Activated T-cell treated with anti-CD3 and anti-CD28 coated beads, Interleukin-2, amount 50 U/mL, for 1 hour (primary cell): Measurements from ENCODE around the gene RASSF4.

ENCODE experiments used
- DNase-seq: peaks from one replicate; pipeline ENCODE4 v3.0.0-alpha.2; 2020

RASSF4 gene

DNA sequence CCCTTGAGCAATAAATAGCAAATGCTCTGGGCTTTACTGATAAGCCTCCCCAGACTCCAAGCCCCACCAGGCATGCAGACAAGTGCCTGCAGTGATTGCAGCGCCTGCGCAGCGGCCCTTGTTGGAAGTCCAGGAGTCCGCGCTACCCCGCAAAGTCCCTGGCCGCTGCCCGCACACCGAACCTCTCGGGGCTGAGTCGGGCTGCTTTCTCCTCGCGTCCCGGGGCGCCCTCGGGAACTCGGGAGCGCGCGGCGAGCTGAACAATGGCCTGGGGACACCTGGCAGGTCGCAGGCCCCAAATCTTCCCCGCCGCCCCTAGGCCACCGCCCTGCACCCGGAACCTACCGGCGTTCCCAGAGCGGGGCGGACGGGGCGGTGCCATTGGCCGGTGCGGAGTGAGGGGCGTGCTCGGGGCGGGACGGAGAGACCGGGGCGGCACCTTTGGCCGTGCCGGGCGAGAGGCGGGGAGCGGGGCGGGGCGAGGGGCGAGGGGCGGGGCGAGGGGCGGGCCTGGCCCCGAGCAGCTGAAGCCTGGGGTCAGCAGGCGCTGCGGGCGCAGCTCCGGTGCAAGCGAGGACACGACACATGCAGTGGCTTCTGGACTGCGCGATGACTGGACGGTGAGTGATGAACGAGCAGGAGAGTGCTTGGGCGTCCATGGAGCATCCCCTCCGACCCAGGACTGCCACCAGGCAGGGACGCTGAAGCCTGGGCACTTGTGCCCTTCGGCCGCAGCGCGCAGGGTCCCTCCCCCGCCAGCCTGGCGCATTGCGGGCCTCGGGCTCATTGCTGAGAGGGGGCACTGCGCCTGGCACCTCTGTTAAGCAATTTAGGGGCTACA lies at the start of gene RASSF4:
RASSF4 (plus strand) TSS at position 556 of the 841 bp plus-strand sequence. CDS start 10,401 bp downstream, outside the sequence.
- DNase-seq: peak; percentile 92

DNA sequence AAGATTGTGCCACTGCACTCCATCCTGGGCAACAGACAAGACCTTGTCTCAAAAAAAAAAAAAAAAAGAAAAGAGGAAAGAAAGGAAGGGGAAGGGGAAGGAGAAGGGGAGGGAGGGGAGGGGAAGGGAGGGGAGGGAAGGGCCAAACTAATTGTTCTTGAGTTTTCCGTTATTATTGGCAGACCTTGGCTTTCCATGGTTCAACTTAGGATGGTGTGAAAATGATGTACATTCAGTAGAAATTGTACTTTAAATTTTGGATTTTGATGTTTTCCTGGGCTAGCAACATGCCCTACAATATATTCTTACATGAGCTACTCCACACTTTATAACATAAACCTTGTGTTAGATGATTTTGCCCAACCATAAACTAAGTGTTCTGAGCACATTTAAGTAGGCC lies 49.7 kb upstream of the RASSF4 start:
- DNase-seq: no peak

DNA sequence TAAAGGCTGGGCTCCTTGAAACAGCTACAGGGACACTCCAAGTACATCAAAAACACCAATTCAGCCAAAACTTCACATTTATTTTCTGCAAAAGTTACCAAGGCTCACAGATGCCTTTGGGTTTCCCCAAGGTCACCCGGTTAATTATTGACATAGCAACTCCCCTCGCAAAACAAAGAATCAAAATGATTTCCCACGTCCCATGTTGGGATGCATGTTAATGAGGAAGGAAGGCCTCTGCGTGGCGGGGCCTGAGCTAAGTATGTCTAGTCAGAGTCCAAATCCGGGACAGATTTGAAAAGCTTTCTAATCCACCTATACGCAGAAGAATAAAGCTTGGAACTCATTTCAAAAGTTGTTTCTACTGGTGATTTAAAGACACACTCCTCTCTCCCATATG lies 49.0 kb upstream of the RASSF4 start:
- DNase-seq: no peak

DNA sequence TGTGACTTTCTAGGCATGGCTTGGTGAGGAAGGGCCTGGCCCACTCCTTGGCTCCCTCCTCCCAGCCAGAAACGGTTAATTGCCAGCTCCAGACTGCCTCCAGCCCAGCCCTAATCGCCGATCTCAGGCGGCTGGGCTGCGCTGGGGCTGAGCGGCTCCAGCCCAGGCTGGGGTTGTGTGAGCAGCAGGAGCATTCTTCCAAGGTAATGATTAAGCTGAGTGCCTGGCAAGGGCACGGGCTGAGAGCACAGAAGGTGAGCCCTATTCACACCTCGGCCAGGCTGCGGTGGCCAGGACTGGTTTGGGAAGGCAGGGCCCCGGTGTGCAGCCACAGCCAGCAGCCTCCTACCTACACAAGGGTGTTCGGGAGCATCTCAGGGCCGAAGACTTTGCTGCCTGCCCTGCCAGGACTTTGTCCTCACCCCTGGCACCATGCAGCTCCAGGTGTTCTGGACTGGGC lies 48.5 kb upstream of the RASSF4 start, which contains the start of gene TMEM72:
TMEM72 (plus strand) TSS at position 257 of the 460 bp plus-strand sequence; CDS start at position 433, 176 bp downstream.
- no peak for DNase-seq

DNA sequence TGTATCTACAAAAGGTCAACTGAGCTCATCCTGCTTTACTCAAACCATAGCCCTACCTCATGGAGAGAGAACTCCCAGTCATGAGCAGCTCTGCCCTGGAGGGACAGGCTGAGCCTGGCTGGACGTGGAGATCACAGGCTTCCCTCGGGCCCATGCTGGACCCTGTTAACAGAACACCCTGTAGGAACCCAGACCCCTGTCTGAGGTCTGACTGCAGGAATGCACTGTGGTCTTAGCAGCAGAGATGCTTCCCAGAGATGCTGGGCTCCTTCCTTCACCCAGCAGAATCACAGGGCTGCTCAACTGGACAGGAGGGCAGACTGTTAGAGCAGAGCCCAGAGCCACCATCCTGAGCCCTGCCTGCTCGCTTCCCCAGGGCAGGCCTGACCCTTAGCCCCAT lies 47.7 kb upstream of the RASSF4 start:
- no peak for DNase-seq

DNA sequence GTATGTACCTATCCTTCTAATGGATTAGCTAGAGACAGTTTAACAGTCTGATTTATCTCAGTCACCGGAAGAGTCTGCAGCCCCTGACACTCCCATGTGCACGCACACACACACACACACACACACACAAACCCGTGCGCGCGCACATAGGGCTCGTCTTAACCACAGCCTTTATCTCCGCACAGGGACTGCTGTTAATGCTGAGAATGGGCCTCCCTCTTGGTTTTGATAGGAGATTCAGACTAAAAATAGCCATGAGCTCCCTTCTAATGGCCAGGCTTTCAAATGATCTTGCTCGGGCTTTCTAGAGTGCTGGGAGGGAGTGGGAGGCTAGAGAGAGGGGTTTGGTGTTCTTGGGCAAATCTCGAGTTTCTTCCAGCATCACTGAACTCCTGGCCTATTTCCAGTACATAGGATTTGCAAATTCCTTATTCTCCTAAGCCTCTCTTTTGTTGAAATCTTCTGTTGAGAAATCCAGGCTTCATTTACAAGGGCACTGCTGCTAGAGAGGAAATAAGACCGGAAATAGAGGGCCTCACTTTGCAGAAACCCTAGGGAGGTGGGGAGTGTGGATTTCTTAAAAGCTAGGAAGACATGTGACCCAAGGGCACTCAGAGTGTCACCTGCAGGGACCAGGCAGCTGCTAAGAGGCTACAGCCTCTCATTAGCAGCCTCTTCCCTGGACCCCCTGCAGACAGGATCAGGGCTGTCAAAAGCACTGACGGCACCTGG lies 46.1 kb upstream of the RASSF4 start:
- DNase-seq: peak; percentile 38

DNA sequence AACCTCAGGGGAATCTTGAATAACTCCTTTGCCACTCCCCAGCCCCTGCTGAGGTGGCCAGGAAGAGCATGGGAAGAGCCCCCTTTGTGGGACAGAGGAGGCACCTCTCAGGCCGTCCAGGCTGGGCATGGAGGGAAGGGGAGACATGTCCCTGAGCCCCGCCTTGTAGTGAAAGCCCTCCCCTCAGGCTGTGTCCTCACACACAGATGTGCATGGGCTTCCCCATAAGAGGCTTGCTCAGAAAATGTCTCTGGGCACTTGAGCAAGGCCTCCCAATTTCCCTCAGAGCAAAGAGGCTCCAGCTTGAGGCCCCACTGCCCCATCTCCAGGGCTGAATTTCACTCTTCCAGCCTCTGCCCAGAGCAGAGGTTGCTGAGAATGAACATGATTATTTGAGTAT lies 44.7 kb upstream of the RASSF4 start:
- DNase-seq: no peak

DNA sequence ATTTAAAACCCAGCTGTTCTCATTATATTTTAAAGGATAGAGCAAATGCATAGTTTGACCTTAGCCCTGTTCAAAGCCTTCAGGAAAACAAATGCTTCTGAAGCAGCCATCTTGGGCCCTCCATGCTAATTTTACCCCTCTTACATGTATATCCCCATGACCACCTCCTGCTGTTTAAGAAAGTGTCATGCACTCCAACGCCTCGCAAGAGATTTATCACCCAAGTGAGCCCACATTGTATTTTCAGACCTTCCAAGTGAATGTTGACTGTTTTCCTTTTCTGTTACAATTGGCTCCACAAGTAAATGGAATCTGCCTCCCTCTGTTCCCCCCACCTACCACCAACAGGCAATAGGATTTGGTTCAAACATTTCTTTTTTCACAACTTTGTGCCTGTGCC lies 43.2 kb upstream of the RASSF4 start:
- no peak for DNase-seq

GRCh38 chr10:44917848-44918247 lies 41.8 kb upstream of the RASSF4 start:
- DNase-seq: no peak

DNA sequence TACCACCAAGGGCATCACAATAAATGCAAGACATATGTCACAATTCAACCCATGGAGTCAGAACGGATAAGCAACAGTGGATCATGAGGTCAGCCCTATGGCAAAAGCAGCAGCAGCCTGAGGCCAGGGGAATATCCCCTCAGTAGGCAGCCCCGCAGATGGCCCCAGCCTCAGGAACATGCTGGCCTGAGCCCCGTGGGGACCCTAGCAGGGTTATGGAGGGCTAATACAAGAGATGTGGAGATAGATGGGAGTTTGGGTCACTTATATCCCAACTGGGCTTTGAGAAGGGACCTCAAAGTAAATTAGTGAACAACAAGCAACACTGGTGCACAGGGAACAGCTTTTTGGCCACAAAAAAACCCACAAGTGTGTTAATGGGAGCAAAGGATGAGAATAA lies 39.4 kb upstream of the RASSF4 start:
- no peak for DNase-seq

- no peak for DNase-seq
These were observed 38.5 kb upstream of the RASSF4 start for GRCh38 chr10:44921061-44921460.

GRCh38 chr10:44921506-44921905 lies 38.1 kb upstream of the RASSF4 start:
- no peak for DNase-seq

GRCh38 chr10:44922021-44922420 lies 37.6 kb upstream of the RASSF4 start:
- DNase-seq: no peak

DNA sequence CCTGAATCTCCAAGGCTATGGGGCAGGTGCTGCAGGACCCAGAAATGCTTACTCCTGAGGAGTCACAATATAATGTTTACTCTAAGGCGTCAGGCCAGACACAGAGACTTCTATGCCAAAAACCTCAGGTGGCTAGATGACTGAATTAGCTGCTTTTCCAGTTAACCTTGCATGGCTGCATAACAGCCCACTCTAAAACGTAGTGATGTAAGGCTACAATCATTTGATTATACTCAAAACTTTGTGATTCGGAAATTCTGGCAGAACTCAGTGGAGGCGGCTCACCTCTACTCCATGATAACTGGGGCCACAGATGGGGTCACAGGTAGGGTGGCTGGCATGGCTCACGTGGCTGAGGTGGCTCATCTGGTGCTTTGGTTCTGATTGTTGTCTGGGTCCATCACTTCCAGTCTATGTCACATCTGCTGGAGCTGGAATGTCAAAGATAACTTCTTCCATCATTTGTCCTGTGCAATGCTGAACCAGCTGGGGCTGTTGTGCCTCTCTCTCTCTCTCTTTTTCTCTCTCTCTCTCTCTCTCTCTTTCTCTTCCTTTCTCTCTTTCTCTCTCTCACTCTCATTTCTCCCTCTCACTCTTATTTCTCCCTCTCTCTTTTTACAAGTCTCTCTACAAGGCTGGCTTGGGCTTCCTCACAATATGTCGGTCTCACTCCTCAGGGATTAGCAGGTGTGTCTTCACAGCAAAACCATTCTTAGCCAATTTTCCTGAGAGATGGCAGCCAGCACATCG lies 36.6 kb upstream of the RASSF4 start:
- DNase-seq: no peak

GRCh38 chr10:44923611-44924010 lies 36.0 kb upstream of the RASSF4 start:
- DNase-seq: no peak

DNA sequence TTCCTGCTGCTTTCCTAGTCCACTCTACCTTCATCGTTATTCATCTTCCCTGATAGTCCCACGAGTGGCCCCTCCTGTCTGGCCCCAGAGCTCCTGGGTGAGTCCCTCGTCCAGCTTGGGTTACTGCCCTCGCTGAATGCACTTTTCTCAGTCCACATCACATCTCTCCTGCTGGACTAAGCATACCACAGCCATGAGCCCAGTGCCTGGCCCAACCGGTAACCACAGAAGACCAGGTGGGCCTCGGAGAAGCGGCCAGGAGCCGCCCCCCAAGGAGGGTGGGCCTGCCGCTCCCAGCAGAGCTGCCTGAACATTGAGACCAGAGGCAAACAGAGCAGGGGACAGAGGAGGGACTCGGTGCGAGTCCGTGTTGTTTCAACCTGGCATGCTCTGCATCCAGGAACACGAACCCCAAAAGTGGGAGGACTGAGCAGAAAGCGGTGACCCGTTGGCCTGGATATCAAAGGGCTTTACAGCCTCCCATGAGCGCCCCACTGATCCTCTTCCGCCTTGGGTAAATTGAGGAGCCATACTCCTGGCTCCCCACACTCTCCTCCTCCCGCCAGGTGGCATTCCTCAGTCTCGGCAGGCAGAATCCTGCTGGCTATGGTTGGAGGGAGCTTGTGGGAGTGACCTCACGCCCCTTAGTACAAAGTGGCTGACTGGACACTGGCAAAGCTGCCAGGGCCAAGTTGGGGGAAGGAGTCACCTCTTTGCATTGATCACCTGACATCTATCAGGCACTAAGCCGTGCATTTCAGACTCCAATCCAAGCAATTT lies 35.2 kb upstream of the RASSF4 start:
- no peak for DNase-seq

DNA sequence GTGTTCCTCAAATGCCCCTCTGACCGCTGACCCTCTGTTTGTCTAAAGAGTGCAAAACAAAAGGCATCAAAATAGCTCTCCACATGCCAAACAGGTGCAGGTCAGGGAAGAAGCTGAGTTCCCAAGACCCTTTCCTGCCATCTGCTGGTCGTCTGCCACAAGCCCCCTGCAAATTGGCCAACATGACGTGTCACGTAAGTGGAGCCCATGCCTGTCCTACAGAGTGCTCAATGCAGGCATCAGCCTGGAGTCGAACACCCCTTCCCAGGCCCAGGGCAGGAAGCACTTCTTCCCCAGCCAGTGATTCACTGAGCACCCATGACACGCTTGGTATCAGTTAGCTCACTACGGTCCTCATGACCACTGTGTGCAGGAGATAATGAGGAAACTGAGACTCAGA lies 34.4 kb upstream of the RASSF4 start:
- no peak for DNase-seq

- no peak for DNase-seq
These were observed 33.5 kb upstream of the RASSF4 start for GRCh38 chr10:44925811-44926750.

DNA sequence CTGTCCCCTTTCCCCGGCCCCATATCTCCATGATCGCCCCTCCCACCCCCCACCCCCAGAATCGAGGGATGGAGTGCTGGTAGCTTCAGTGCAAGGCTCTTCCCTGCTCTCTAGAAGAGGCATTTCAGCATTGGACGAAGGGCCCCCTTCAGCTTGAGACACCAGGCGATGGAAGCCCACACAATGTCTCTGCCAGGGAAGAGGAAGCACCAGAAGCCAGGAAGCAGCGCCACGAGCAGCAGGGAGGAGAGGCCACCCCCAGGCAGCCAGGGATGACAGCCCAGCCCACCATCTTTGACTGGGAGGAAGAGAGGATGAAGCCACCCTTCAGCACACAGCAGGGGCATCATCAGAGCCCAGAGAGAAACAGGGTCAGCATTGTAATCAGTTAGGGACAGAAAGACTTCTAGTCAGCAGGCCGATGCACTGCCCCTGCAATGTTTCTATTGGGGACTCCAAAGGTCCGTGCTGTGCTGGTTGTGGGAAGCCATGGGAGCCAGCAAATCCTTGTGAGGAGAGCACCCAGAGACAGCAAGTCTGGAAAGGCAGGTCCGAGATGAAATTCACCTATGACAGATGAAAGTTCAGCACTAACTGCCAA lies 32.8 kb upstream of the RASSF4 start:
- DNase-seq: no peak

DNA sequence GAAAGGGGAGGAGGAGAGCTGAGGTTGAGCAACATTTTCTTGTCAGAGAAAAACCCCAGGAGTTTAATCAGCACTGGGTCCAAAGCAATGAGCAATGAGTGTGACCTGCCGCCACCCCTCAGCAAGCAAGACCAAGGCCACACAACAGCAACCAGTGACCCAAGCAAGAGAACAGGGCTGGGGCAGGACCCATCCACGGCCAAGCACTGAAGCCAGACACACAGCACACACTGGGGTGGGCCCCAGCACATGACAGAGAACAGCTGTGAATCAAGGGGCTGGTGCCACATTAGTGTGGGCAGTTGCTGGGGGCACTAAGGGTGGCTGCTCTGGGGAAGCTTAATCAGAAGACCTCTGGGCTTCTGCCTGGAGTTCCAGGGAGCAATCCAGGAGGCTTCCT lies 32.2 kb upstream of the RASSF4 start:
- DNase-seq: no peak

- DNase-seq: no peak
These were observed 31.1 kb upstream of the RASSF4 start for GRCh38 chr10:44928462-44928861.
